MCF 10A (cell line): ENCODE results near the gene KIAA1586. TPM values are rescaled to one million over a fixed set of nuclear protein-coding genes. Genes with fewer than 3 reads are reported as not detected.

ENCODE experiments used
- BruUV-seq: library from RNA; stranded (reverse); fragments of 400-500 nt; replicated peaks from 2 replicates; lab custom pipeline; 2021; lab: Mats Ljungman, UMichigan
- CTCF ChIA-PET: fragments of 300-600 bp; sonication (Branson Sonifier 250); formaldehyde crosslinking; extraction: SDS; loops from one replicate; lab custom pipeline; 2021; ENCODE audit warnings: antibody characterized with exemption, inconsistent platforms; lab: Yijun Ruan, JAX
- POLR2A ChIA-PET: fragments of 300-600, 350-650 bp; sonication (Branson Sonifier 250); formaldehyde crosslinking; extraction: SDS; loops from one replicate; lab custom pipeline; 2020; ENCODE audit warnings: antibody characterized with exemption, inconsistent platforms; lab: Yijun Ruan, JAX
- DNase-seq: peaks from one replicate; pipeline ENCODE4 v3.0.0-alpha.2; 2018; ENCODE audit not compliant: unreplicated experiment
- H3K27ac Mint-ChIP-seq: one replicate; pipeline ENCODE4 v1.8.0; 2022; ENCODE audit warnings: mild to moderate bottlenecking, low read depth, mixed read lengths; ENCODE audit not compliant: unreplicated experiment
- H3K27me3 Mint-ChIP-seq: one replicate; pipeline ENCODE4 v1.8.0; 2022; ENCODE audit warnings: mixed read lengths; ENCODE audit not compliant: insufficient read depth, unreplicated experiment
- H3K36me3 Mint-ChIP-seq: one replicate; pipeline ENCODE4 v1.8.0; 2022; ENCODE audit warnings: mild to moderate bottlenecking, moderate library complexity, mixed read lengths; ENCODE audit not compliant: insufficient read depth, unreplicated experiment
- H3K4me1 Mint-ChIP-seq: one replicate; pipeline ENCODE4 v1.8.0; 2022; ENCODE audit warnings: mixed read lengths; ENCODE audit not compliant: insufficient read depth, unreplicated experiment
- H3K4me3 Mint-ChIP-seq: one replicate; pipeline ENCODE4 v1.8.0; 2022; ENCODE audit warnings: mild to moderate bottlenecking, moderate library complexity, mixed read lengths; ENCODE audit not compliant: unreplicated experiment
- H3K9me3 Mint-ChIP-seq: one replicate; pipeline ENCODE4 v1.8.0; 2022; ENCODE audit warnings: mixed read lengths; ENCODE audit not compliant: unreplicated experiment
- CTCF ChIP-seq: fragments of 200-600 bp; IDR thresholded peaks from one replicate; pipeline ENCODE4 v1.8.0; 2022; ENCODE audit warnings: antibody characterized with exemption, mild to moderate bottlenecking; ENCODE audit not compliant: unreplicated experiment
- intact Hi-C: fragments of 100-400 bp; cut with micrococcal nuclease; formaldehyde crosslinking; loops from 2 replicates; pipeline ENCODE4 v1.14.1; 2022
- total RNA-seq: library from RNA; stranded (reverse); gene quantifications from 2 replicates; pipeline ENCODE4 v1.2.3, GENCODE V29; 2022

Gene KIAA1586
- total RNA-seq, 1 experiment from 2014 or later = 15.3 TPM

- H3K36me3 Mint-ChIP-seq = peaks cover 26% of the 10 kb centered on the region
- ChIA-PET CTCF (no interaction called here), POLR2A (no interaction called here)
- no peaks in the 10 kb centered on the region for H3K9me3 Mint-ChIP-seq
- no TSS peak for BruUV-seq
- H3K27ac Mint-ChIP-seq = no peak overlapping the region
- H3K4me3 Mint-ChIP-seq = no peak overlapping the region
- DNase-seq = no peak
- H3K4me1 Mint-ChIP-seq = no peaks in the 10 kb centered on the region
- intact Hi-C loops = no loop called here
- no peak for TF ChIP-seq CTCF
- H3K27me3 Mint-ChIP-seq = no peaks in the 10 kb centered on the region
Measured at GRCh38 chr6:57069228-57069627, 22.7 kb downstream of the KIAA1586 start.

- Mint-ChIP-seq H3K27me3 (no peaks in the 10 kb centered on the region), H3K9me3 (no peaks in the 10 kb centered on the region), H3K4me1 (no peaks in the 10 kb centered on the region), H3K27ac (no peak overlapping the region), H3K4me3 (no peak overlapping the region), H3K36me3 (peaks cover 19% of the 10 kb centered on the region)
- intact Hi-C loops = no loop called here
- CTCF ChIA-PET = interaction anchor here (1.2 kb wide), 1 partner anchor 16 kb away, joined by 4 read pairs; no protein-coding TSS in a partner anchor
- TF ChIP-seq CTCF = no peak
- DNase-seq = no peak
- POLR2A ChIA-PET = interaction anchor here (0.7 to 1.1 kb wide), 3 partner anchors 9 to 13 kb away, joined by 3 read pairs; no protein-coding TSS in a partner anchor
- no TSS peak for BruUV-seq
Measured at GRCh38 chr6:57069920-57070331, 23.4 kb downstream of the KIAA1586 start.

GRCh38 chr6:57072108-57072507 lies 25.6 kb downstream of the KIAA1586 start:
- CTCF ChIA-PET = interaction anchor here (1.1 kb wide), 1 partner anchor 9 kb away, joined by 3 read pairs; no protein-coding TSS in a partner anchor
- Mint-ChIP-seq H3K9me3 (no peaks in the 10 kb centered on the region), H3K4me1 (no peaks in the 10 kb centered on the region)

GRCh38 chr6:57074383-57074782 lies 27.9 kb downstream of the KIAA1586 start:
- intact Hi-C loops = no loop called here
- no peaks in the 10 kb centered on the region for H3K27me3 Mint-ChIP-seq
- no peak overlapping the region for H3K4me3 Mint-ChIP-seq
- TF ChIP-seq CTCF = no peak
- POLR2A ChIA-PET = no interaction called here
- CTCF ChIA-PET = no interaction called here
- DNase-seq = no peak
- no peak overlapping the region for H3K27ac Mint-ChIP-seq
- no TSS peak for BruUV-seq
- no peaks in the 10 kb centered on the region for H3K9me3 Mint-ChIP-seq
- no peaks in the 10 kb centered on the region for H3K4me1 Mint-ChIP-seq
- peaks cover 5% of the 10 kb centered on the region for H3K36me3 Mint-ChIP-seq

More at GRCh38 chr6:57072108-57072507, 25.6 kb downstream of the KIAA1586 start:
- H3K4me3 Mint-ChIP-seq = no peak overlapping the region
- intact Hi-C loops = no loop called here
- TF ChIP-seq CTCF = no peak
- H3K27ac Mint-ChIP-seq = no peak overlapping the region
- BruUV-seq = no TSS peak
- H3K27me3 Mint-ChIP-seq = no peaks in the 10 kb centered on the region
- no peak for DNase-seq
- POLR2A ChIA-PET = interaction anchor here (1.5 kb wide), 1 partner anchor 9 kb away, joined by 3 read pairs; no protein-coding TSS in a partner anchor
- H3K36me3 Mint-ChIP-seq = peaks cover 11% of the 10 kb centered on the region
